WERI-Rb-1 (cell line): ENCODE measurements around the gene AQP11.

Experiments
- DNase-seq: peaks from one replicate; pipeline ENCODE4 v3.0.0-alpha.2; 2020
- H3K27ac ChIP-seq: fragments of 250-450 bp; sonication (Bioruptor Pico); 2 replicates; pipeline ENCODE4 v1.5.1; 2020; ENCODE audit warnings: mild to moderate bottlenecking, moderate library complexity
- H3K27me3 ChIP-seq: fragments of 250-450 bp; sonication (Bioruptor Pico); 2 replicates; pipeline ENCODE4 v1.5.1; 2021; ENCODE audit warnings: mild to moderate bottlenecking, low read depth, moderate library complexity; ENCODE audit not compliant: insufficient read depth, severe bottlenecking
- H3K36me3 ChIP-seq: fragments of 250-450 bp; sonication (Bioruptor Pico); 2 replicates; pipeline ENCODE4 v1.5.1; 2020; ENCODE audit warnings: mild to moderate bottlenecking, moderate library complexity
- H3K4me3 ChIP-seq: 2 replicates; pipeline ENCODE4 v1.5.1; 2011; ENCODE audit warnings: low read depth, mild to moderate bottlenecking, control low read depth, low read length
- H3K9me3 ChIP-seq: fragments of 250-450 bp; sonication (Bioruptor Pico); 2 replicates; pipeline ENCODE4 v1.5.1; 2021; ENCODE audit warnings: mild to moderate bottlenecking, moderate library complexity; ENCODE audit not compliant: severe bottlenecking
- TF ChIP-seq, protein P1 (sequence below): IDR thresholded peaks from 2 replicates; pipeline ENCODE4 v1.5.1; 2011; ENCODE audit warnings: low read depth, mild to moderate bottlenecking, control low read depth, inconsistent platforms, low read length

Gene AQP11

DNA sequence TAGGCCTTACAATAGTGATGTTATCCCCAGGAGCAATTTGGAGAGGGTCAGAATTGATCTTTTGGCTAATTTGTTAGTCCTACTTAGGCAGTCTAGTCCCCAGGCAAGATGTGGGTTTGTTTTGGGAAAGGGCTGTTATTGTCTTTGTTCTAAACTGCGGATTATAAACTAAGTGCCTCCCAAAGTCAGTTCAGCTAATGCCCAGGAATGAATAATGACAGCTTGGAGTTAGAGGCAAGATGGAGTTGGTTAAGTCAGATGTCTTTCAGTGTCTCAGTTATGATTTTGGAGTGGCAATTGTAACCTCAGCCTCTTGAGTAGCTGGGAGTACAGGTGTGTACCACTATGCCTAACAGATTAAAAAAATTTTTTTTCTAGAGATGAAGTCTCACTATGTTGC lies 55.1 kb downstream of the AQP11 start:
- H3K27me3 ChIP-seq, result no peaks in the 10 kb centered on the region
- H3K4me3 ChIP-seq, result no peak overlapping the region
- TF ChIP-seq, protein P1, sequence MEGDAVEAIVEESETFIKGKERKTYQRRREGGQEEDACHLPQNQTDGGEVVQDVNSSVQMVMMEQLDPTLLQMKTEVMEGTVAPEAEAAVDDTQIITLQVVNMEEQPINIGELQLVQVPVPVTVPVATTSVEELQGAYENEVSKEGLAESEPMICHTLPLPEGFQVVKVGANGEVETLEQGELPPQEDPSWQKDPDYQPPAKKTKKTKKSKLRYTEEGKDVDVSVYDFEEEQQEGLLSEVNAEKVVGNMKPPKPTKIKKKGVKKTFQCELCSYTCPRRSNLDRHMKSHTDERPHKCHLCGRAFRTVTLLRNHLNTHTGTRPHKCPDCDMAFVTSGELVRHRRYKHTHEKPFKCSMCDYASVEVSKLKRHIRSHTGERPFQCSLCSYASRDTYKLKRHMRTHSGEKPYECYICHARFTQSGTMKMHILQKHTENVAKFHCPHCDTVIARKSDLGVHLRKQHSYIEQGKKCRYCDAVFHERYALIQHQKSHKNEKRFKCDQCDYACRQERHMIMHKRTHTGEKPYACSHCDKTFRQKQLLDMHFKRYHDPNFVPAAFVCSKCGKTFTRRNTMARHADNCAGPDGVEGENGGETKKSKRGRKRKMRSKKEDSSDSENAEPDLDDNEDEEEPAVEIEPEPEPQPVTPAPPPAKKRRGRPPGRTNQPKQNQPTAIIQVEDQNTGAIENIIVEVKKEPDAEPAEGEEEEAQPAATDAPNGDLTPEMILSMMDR, result no peak
- no peak overlapping the region for H3K27ac ChIP-seq
- H3K36me3 ChIP-seq, result no peaks in the 10 kb centered on the region
- DNase-seq, result no peak
- H3K9me3 ChIP-seq, result no peaks in the 10 kb centered on the region

DNA sequence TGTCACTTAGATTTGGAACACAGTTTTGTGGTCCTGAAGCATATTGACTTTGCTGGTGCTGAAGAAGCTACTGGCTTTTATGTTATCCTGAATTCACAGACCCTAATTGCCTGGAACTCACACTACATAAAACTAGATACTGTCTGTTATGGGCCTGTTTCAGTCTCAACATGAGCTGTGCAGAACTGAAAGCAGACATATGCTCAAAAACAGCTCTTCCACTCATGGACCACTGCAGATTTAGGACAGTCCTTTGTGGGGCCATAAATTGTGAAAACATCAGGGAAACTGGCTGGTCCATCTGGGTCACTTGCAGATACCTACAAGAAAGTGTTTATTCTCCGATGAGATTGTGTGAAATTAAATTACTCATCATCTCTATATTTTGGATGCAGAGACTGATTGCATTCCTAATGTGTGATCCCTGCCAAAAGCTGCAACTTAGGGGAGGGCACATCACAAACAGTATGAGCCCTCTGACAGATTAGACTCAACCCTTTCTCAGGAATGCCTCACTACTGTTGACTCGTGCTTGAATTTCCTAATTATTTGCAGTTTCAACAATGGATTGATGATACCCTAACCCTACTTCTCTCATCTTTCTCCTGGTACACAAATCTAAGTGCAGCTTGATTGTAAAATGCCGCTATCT lies 58.0 kb downstream of the AQP11 start:
- DNase-seq, result no peak
- Histone ChIP-seq H3K27me3 (no peaks in the 10 kb centered on the region), H3K27ac (no peak overlapping the region), H3K4me3 (no peak overlapping the region), H3K36me3 (no peaks in the 10 kb centered on the region), H3K9me3 (no peaks in the 10 kb centered on the region)
- TF ChIP-seq, protein P1, result no peak

DNA sequence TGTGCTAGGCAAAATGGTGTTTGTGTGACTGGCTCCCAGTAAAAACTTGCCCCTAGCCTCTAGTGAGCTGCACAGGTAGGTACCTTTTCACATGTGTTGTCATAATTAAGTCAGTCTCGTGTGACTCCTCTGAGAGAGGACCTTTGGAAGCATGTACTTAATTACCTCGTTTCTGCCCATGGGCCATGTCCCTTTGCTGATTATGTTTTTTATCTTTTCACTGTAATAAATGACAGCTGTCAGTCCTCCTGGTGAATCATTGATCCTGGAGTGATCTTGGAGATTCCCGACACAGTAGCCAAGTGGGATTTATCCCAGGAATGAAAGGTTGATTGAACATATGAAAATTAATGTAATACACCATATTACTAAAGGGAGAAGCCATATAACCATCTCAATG lies 60.4 kb downstream of the AQP11 start:
- Histone ChIP-seq H3K36me3 (no peaks in the 10 kb centered on the region), H3K27ac (no peak overlapping the region), H3K9me3 (no peaks in the 10 kb centered on the region), H3K4me3 (no peak overlapping the region), H3K27me3 (no peaks in the 10 kb centered on the region)
- TF ChIP-seq, protein P1, result no peak
- DNase-seq, result no peak

DNA sequence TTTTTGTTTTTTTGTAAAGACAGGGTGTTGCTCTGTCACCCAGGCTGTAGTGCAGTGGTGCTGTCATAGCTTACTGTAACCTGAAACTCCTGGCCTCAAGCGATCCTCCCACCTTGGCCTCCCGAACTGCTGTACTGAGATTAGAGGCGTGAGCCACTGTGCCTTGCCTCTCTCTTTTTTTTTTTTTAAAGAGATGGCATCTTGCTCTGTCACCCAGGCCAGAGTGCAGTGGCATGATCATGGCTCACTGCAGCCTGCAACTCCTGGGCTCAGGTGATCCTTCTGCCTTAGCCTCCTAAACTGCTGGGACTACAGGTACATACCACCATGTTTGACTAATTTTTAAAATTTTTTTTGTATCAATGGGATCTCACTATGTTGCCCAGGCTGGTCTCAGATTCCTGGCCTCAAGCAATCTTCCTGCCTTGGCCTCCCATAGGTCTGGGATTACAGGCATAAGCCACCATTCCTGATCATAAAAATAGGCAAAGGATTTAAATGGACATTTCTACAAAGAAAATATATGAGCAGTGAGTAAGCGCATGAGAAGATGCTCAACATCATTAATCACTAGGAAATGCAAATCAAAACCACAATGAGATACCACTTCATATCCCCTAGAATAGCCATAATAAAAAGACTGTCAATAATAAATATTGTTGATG lies 65.1 kb downstream of the AQP11 start:
- no peak overlapping the region for H3K27ac ChIP-seq
- no peak overlapping the region for H3K4me3 ChIP-seq
- H3K27me3 ChIP-seq, result no peaks in the 10 kb centered on the region
- TF ChIP-seq, protein P1, result no peak
- no peak for DNase-seq
- H3K9me3 ChIP-seq, result no peaks in the 10 kb centered on the region
- no peaks in the 10 kb centered on the region for H3K36me3 ChIP-seq

DNA sequence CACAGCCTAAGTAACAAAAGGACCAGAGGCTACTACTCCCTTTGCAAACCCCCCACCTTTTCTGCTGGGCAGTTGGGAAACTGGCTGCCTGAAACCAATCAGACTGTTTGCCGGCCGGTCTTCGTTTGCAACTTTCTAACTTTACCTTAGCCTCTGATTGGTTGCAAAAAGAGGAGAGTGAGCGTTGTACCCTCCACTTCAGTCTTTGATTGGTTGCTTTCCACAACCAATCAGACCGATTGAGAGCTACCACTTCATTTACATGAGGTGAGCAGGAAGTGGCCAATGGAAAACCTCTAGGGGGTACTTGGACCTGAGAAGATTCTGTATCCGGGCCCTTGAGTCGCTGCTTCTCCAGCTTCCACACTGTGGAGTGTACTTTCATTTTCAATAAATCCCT lies 66.6 kb downstream of the AQP11 start:
- no peaks in the 10 kb centered on the region for H3K36me3 ChIP-seq
- no peaks in the 10 kb centered on the region for H3K9me3 ChIP-seq
- DNase-seq, result no peak
- H3K27ac ChIP-seq, result no peak overlapping the region
- TF ChIP-seq, protein P1, result no peak
- H3K4me3 ChIP-seq, result no peak overlapping the region
- no peaks in the 10 kb centered on the region for H3K27me3 ChIP-seq
